Endodermal cell (in vitro differentiated cells): ENCODE results near the gene CDK15. TPM values are rescaled to one million over a fixed set of nuclear protein-coding genes. Genes with fewer than 3 reads are reported as not detected.

ENCODE experiments used
- DNase-seq: peaks from one replicate; pipeline ENCODE4 v3.0.0-alpha.2; 2017
- H3K27ac ChIP-seq: 2 replicates; pipeline ENCODE4 v1.5.1; 2013; ENCODE audit warnings: mild to moderate bottlenecking, low read depth, low read length, moderate library complexity
- H3K27me3 ChIP-seq: 2 replicates; pipeline ENCODE4 v1.6.1; 2013; ENCODE audit warnings: mild to moderate bottlenecking, low read length, moderate library complexity; ENCODE audit not compliant: insufficient read depth, control insufficient read depth, poor library complexity, severe bottlenecking
- H3K36me3 ChIP-seq: 2 replicates; pipeline ENCODE4 v1.7.0; 2013; ENCODE audit warnings: mild to moderate bottlenecking, low read length, moderate library complexity; ENCODE audit not compliant: control insufficient read depth, insufficient read depth
- H3K4me1 ChIP-seq: one replicate; pipeline ENCODE4 v1.7.0; 2013; ENCODE audit warnings: low read length; ENCODE audit not compliant: control insufficient read depth, insufficient read depth
- H3K4me3 ChIP-seq: 2 replicates; pipeline ENCODE4 v1.5.1; 2013; ENCODE audit warnings: mild to moderate bottlenecking, low read length, moderate library complexity
- H3K9ac ChIP-seq: 2 replicates; pipeline ENCODE4 v1.6.1; 2013; ENCODE audit warnings: mild to moderate bottlenecking, low read length, moderate library complexity; ENCODE audit not compliant: poor library complexity, severe bottlenecking; ENCODE audit errors: extremely low read depth
- H3K9me3 ChIP-seq: 2 replicates; pipeline ENCODE4 v1.6.1; 2013; ENCODE audit warnings: mild to moderate bottlenecking, low read length, moderate library complexity; ENCODE audit not compliant: control insufficient read depth
- H3K27ac Mint-ChIP-seq: 2 replicates; pipeline ENCODE4 v1.8.0; 2020; ENCODE audit warnings: mixed read lengths
- H3K27me3 Mint-ChIP-seq: 2 replicates; pipeline ENCODE4 v1.8.0; 2021; ENCODE audit warnings: mild to moderate bottlenecking, mixed read lengths; ENCODE audit not compliant: insufficient read depth
- H3K36me3 Mint-ChIP-seq: 2 replicates; pipeline ENCODE4 v1.8.0; 2020; ENCODE audit warnings: low read depth, mixed read lengths
- H3K4me1 Mint-ChIP-seq: 2 replicates; pipeline ENCODE4 v1.8.0; 2020; ENCODE audit warnings: mixed read lengths
- H3K4me3 Mint-ChIP-seq: 2 replicates; pipeline ENCODE4 v1.8.0; 2020; ENCODE audit warnings: mild to moderate bottlenecking, moderate library complexity, mixed read lengths
- H3K9me3 Mint-ChIP-seq: 2 replicates; pipeline ENCODE4 v1.8.0; 2020; ENCODE audit warnings: mild to moderate bottlenecking, mixed read lengths
- WGBS, 2 experiments: methylation state at CpG; one replicate each; pipeline versions ENCODE4 v1.1.5 to v1.1.7; 2013; ENCODE audit warnings: missing lambda C conversion rate in 2 of 2, mixed read lengths in 1 of 2; ENCODE audit not compliant: insufficient coverage in 1 of 2, insufficient read length in 1 of 2; 5-methylcytosine and 5-hydroxymethylcytosine counted together
- total RNA-seq, 2 donors: library from RNA; stranded (reverse); fragmentation: NEBNext Ultra II Directional in 1 of 2; extraction: Animal tissue kit (Norgen Biotek cat#: 25700) in 1 of 2; gene quantifications; 2 replicates in 1 of 2; 3 replicates in 1 of 2; pipeline ENCODE4 v1.2.1, GENCODE V29; 2021
- TF ChIP-seq, protein P1 (sequence below): fragments of 200-600 bp; sonication (generic); conservative IDR thresholded peaks from 2 replicates; pipeline ENCODE4 v1.5.0; 2021; ENCODE audit warnings: antibody characterized with exemption, mild to moderate bottlenecking

The CDK15 gene
- total RNA-seq, 2 donors from 2014 or later, result 0.35 TPM; not detected in 1

DNA sequence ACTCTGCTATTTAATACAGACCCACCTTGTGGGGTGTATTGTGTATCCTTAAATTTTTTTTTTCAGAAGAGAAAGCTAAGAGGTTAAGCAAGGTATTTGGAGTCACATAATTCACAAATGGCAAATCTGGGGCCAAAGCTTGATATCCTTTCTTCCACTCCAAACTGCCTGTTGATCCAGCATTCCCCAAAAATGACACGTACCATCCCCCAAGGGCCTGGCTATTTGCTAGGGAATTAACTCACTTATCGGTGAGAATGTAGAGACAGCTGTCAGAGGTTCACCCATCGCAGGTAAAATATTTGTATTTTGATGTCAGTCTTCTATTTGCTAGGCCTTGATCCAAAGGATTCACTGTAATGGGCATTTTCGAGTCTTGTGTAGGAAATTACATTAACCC, 123.7 kb downstream of the CDK15 start:
- Mint-ChIP-seq H3K9me3 (peaks cover under 1% of the 10 kb centered on the region), H3K27me3 (no peaks in the 10 kb centered on the region), H3K27ac (peak overlapping the region; percentile 70), H3K4me3 (no peak overlapping the region), H3K36me3 (no peaks in the 10 kb centered on the region), H3K4me1 (peaks cover 67% of the 10 kb centered on the region)
- Histone ChIP-seq H3K36me3 (no peaks in the 10 kb centered on the region), H3K27ac (peak overlapping the region; percentile 73), H3K4me3 (peak overlapping the region; percentile 66), H3K27me3 (no peaks in the 10 kb centered on the region), H3K9ac (peak overlapping the region; percentile 73), H3K4me1 (peaks cover 36% of the 10 kb centered on the region), H3K9me3 (no peaks in the 10 kb centered on the region)
- DNase-seq, result peak; percentile 51
- 79 to 95% methylated on average over 3 to 4 of the region's 4 CpGs for WGBS, 2 experiments
- TF ChIP-seq, protein P1, sequence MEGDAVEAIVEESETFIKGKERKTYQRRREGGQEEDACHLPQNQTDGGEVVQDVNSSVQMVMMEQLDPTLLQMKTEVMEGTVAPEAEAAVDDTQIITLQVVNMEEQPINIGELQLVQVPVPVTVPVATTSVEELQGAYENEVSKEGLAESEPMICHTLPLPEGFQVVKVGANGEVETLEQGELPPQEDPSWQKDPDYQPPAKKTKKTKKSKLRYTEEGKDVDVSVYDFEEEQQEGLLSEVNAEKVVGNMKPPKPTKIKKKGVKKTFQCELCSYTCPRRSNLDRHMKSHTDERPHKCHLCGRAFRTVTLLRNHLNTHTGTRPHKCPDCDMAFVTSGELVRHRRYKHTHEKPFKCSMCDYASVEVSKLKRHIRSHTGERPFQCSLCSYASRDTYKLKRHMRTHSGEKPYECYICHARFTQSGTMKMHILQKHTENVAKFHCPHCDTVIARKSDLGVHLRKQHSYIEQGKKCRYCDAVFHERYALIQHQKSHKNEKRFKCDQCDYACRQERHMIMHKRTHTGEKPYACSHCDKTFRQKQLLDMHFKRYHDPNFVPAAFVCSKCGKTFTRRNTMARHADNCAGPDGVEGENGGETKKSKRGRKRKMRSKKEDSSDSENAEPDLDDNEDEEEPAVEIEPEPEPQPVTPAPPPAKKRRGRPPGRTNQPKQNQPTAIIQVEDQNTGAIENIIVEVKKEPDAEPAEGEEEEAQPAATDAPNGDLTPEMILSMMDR, result no peak

DNA sequence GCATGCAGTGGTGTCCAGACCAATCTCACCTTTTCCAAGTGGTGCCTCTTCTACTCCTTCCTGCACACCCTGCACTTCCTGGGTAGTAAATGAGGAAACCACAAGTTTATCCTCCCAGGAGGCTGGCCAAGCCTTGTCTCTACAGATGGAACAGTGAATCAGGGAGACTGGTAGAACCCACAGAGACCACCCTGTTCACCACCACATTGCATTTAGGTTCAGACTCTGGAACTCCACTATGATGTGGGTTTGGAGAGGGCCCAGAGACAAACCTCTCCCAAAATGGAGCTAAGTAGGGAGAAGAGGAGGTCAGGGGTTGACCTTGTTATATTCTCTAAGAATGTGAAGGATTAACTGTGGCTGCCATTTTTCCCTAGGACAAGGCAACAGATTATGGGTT, 124.5 kb downstream of the CDK15 start:
- H3K9ac ChIP-seq, result no peak overlapping the region
- no peak overlapping the region for H3K4me3 ChIP-seq
- H3K36me3 ChIP-seq, result no peaks in the 10 kb centered on the region
- Mint-ChIP-seq H3K27ac (peak overlapping the region; percentile 70), H3K36me3 (no peaks in the 10 kb centered on the region), H3K4me1 (peaks cover 67% of the 10 kb centered on the region), H3K27me3 (no peaks in the 10 kb centered on the region), H3K9me3 (peaks cover 7% of the 10 kb centered on the region), H3K4me3 (no peak overlapping the region)
- H3K9me3 ChIP-seq, result peaks cover 7% of the 10 kb centered on the region
- H3K27me3 ChIP-seq, result no peaks in the 10 kb centered on the region
- TF ChIP-seq, protein P1, result no peak
- H3K4me1 ChIP-seq, result peaks cover 36% of the 10 kb centered on the region
- DNase-seq, result peak; percentile 29
- no peak overlapping the region for H3K27ac ChIP-seq

DNA sequence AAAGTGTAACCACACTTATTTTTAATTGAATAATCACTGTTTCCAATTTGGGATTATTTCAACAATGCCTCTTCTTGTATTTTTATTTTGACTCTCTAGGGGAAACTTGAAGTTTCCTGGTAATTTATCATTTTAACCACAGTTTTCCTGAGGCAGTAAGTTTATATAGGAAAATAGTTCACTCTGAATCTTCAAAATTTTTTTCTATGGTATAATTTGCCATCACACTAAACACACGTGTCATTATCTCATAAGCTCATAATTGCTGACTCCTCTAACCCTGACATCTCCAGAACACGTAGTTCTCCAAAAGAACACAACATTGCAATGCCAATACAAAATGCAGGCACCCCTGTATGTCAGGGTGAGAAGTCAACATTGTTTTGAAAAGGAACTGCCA, 125.1 kb downstream of the CDK15 start:
- DNase-seq, result no peak
- Mint-ChIP-seq H3K27me3 (no peaks in the 10 kb centered on the region), H3K27ac (no peak overlapping the region), H3K4me3 (no peak overlapping the region), H3K36me3 (no peaks in the 10 kb centered on the region), H3K9me3 (peaks cover 7% of the 10 kb centered on the region), H3K4me1 (peaks cover 63% of the 10 kb centered on the region)
- Histone ChIP-seq H3K27me3 (no peaks in the 10 kb centered on the region), H3K9ac (no peak overlapping the region), H3K9me3 (peaks cover 13% of the 10 kb centered on the region), H3K36me3 (no peaks in the 10 kb centered on the region), H3K4me3 (no peak overlapping the region), H3K4me1 (peaks cover 32% of the 10 kb centered on the region), H3K27ac (no peak overlapping the region)
- 83 to 92% methylated on average over 1 to 2 of the region's 2 CpGs for WGBS, 2 experiments
- TF ChIP-seq, protein P1, result no peak
